ENCODE results near the gene MRPL52. TPM values are rescaled to one million over a fixed set of nuclear protein-coding genes. Genes with fewer than 3 reads are reported as not detected.

MRPL52 gene
- total and polyA plus RNA-seq, 2 donors (not counting 3 experiments of a cell fraction or from before 2014, with no cell fraction given) = 81.1 to 174 TPM

DNA sequence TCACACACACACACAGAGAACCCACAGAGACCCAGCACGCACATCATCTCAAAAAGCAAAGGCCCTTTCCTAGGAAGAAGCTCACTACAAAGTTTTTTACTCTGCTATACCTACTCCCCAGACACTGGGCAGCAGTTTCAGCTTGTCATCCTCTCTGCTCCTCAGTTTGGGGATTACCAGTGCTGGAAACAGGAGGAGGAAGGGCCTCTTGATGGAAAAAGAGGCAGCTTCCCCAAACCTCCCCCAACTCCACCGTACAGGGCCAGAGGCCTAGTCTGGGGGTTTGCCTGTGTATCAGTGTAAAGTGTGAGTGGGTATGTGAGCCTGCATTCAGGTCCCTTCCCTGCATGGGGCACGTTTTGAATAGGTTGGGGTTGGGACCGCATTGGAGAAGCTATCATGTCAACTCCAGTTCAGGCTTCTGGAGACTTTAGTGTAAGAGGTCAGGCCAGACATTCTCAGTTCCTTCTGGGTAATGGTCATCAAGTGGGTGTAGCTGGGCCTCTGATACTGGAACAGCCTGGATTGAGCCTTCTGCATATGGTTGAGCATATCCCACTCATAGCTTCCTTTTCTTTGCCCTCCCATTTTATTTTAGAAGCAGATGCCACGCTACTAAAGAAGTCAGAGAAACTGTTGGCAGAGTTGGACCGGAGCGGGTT lies 54.5 kb downstream of the MRPL52 start:
- no peak overlapping the region for H3K4me2 ChIP-seq (ENCODE audit: insufficient read depth, low read length)
- intact Hi-C loops (cut with micrococcal nuclease) = loop anchor here (1.0 kb wide), 1 partner anchor 12 kb away; no protein-coding TSS in a partner anchor
- POLR2A ChIA-PET = no interaction called here
- no peak overlapping the region for H3K27ac ChIP-seq (ENCODE audit: insufficient read depth, low read depth, low read length)
- H3K36me3 ChIP-seq (ENCODE audit: control insufficient read depth in 2 of 2, extremely low read depth in 1 of 2, insufficient read depth in 2 of 2, low read length in 2 of 2) = no peaks in the 10 kb centered on the region
- H3K9me3 ChIP-seq (replicated peaks; ENCODE audit: control insufficient read depth, insufficient read depth, low read length) = no peaks in the 10 kb centered on the region
- no peaks in the 10 kb centered on the region for H4K20me1 ChIP-seq (replicated peaks; ENCODE audit: control insufficient read depth, extremely low read depth, insufficient read depth, low read length)
- no peak for TF ChIP-seq POLR2A (IDR thresholded peaks at IDR 0.05; ENCODE audit: low read depth, low read length)
- no peak for TF ChIP-seq POLR2AphosphoS5 (IDR thresholded peaks at IDR 0.05; ENCODE audit: insufficient read depth, low read depth, low read length)
- TF ChIP-seq, protein P1, sequence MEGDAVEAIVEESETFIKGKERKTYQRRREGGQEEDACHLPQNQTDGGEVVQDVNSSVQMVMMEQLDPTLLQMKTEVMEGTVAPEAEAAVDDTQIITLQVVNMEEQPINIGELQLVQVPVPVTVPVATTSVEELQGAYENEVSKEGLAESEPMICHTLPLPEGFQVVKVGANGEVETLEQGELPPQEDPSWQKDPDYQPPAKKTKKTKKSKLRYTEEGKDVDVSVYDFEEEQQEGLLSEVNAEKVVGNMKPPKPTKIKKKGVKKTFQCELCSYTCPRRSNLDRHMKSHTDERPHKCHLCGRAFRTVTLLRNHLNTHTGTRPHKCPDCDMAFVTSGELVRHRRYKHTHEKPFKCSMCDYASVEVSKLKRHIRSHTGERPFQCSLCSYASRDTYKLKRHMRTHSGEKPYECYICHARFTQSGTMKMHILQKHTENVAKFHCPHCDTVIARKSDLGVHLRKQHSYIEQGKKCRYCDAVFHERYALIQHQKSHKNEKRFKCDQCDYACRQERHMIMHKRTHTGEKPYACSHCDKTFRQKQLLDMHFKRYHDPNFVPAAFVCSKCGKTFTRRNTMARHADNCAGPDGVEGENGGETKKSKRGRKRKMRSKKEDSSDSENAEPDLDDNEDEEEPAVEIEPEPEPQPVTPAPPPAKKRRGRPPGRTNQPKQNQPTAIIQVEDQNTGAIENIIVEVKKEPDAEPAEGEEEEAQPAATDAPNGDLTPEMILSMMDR (IDR thresholded peaks at IDR 0.05; ENCODE audit: extremely low read depth in 1 of 2, insufficient read depth in 1 of 2, low read depth in 1 of 2, low read length in 2 of 2) = no peak
- TF ChIP-seq FOS (IDR thresholded peaks at IDR 0.05; ENCODE audit: borderline replicate concordance, insufficient read depth, low read length) = no peak
- no peak for TF ChIP-seq JUN (IDR thresholded peaks at IDR 0.05; ENCODE audit: borderline replicate concordance, insufficient read depth, insufficient read length, low read depth)
- no peak for TF ChIP-seq MYC (IDR thresholded peaks at IDR 0.05; ENCODE audit: low read depth, low read length)
- TF ChIP-seq GATA2 (IDR thresholded peaks at IDR 0.05; ENCODE audit: insufficient read depth, insufficient read length, low read depth, low read length) = no peak
- CTCF ChIA-PET = interaction anchor here (0.7 to 11.4 kb wide), 6 partner anchors 12 to 325 kb away, joined by 3 to 80 read pairs (median 4); partner anchors contain the start of gene LRP10
- dilution Hi-C loops (cut with MboI; ENCODE audit: extremely low pct_ligation_motif_present, low sequenced_read_pairs) = no loop called here
- no peaks in the 10 kb centered on the region for H3K9me1 ChIP-seq (replicated peaks; ENCODE audit: control insufficient read depth, extremely low read depth, insufficient read depth, low read length)
- H2AFZ ChIP-seq (ENCODE audit: low read depth, low read length) = no peak overlapping the region
- BruUV-seq (replicated peaks) = no TSS peak
- H3K27me3 ChIP-seq (ENCODE audit: control insufficient read depth in 2 of 2, insufficient read depth in 2 of 2, low read length in 2 of 2) = no peaks in the 10 kb centered on the region
- no peak overlapping the region for H3K4me3 ChIP-seq (replicated peaks in 1 of 3; ENCODE audit: insufficient read depth in 1 of 3, low read depth in 1 of 3, low read length in 3 of 3)
- DNase-seq (ENCODE audit: low read depth, low spot score) (no peak), FAIRE-seq (no peak)
- H3K79me2 ChIP-seq (ENCODE audit: control insufficient read depth, insufficient read depth, low read length) = no peaks in the 10 kb centered on the region
- no peaks in the 10 kb centered on the region for H3K4me1 ChIP-seq (ENCODE audit: control insufficient read depth, extremely low read depth, insufficient read depth, low read length)
- H3K9ac ChIP-seq (replicated peaks; ENCODE audit: extremely low read depth, insufficient read depth, low read length) = no peak overlapping the region

Small RNA genes lying within 50 kb of the gene (small RNA-seq; reads per million reads assigned to genes)
- gene RF00019 (ENCODE audit: insufficient read depth, insufficient read length, low read depth, low replicate concordance) = not detected

Other genes with a start within 250 kb of the MRPL52 start
- gene DAD1, start 240.7 kb upstream of the MRPL52 start, total RNA-seq = 299 and 304 TPM in 2 replicates
- 1,220 and 1,227 TPM in 2 replicates for gene DAD1, start 240.7 kb upstream of the MRPL52 start, polyA plus RNA-seq
- gene ABHD4, start 231.6 kb upstream of the MRPL52 start, total RNA-seq = 22.4 and 34.8 TPM in 2 replicates
- 45.5 and 50.7 TPM in 2 replicates for gene ABHD4, start 231.6 kb upstream of the MRPL52 start, polyA plus RNA-seq
- gene OR6J1, start 185.5 kb upstream of the MRPL52 start, total RNA-seq = not detected in 2 replicates
- not detected in 2 replicates for gene OR6J1, start 185.5 kb upstream of the MRPL52 start, polyA plus RNA-seq
- gene OXA1L, start 63.2 kb upstream of the MRPL52 start, total RNA-seq = 200 and 212 TPM in 2 replicates
- 294 and 328 TPM in 2 replicates for gene OXA1L, start 63.2 kb upstream of the MRPL52 start, polyA plus RNA-seq
- gene SLC7A7, start 14.5 kb upstream of the MRPL52 start, total RNA-seq = 18.5 and 22.5 TPM in 2 replicates
- 94.0 and 103 TPM in 2 replicates for gene SLC7A7, start 14.5 kb upstream of the MRPL52 start, polyA plus RNA-seq
- 603 and 615 TPM in 2 replicates for gene MMP14, start 6.7 kb downstream of the MRPL52 start, total RNA-seq
- 501 and 506 TPM in 2 replicates for gene MMP14, start 6.7 kb downstream of the MRPL52 start, polyA plus RNA-seq
- gene LRP10, start 41.9 kb downstream of the MRPL52 start, total RNA-seq = 119 and 123 TPM in 2 replicates
- gene LRP10, start 41.9 kb downstream of the MRPL52 start, polyA plus RNA-seq = 157 and 192 TPM in 2 replicates
- gene REM2, start 53.3 kb downstream of the MRPL52 start, total RNA-seq = 0.33 TPM in 1 of 2 replicates, not detected in the other
- gene REM2, start 53.3 kb downstream of the MRPL52 start, polyA plus RNA-seq = 0.06 TPM in 1 of 2 replicates, not detected in the other
- 61.0 and 68.9 TPM in 2 replicates for gene RBM23, start 89.3 kb downstream of the MRPL52 start, total RNA-seq
- 67.7 and 73.3 TPM in 2 replicates for gene RBM23, start 89.3 kb downstream of the MRPL52 start, polyA plus RNA-seq
- 67.2 and 73.1 TPM in 2 replicates for gene PRMT5, start 99.5 kb downstream of the MRPL52 start, total RNA-seq
- 185 and 197 TPM in 2 replicates for gene PRMT5, start 99.5 kb downstream of the MRPL52 start, polyA plus RNA-seq
- 33.8 and 37.4 TPM in 2 replicates for gene HAUS4, start 127.2 kb downstream of the MRPL52 start, total RNA-seq
- 23.5 and 30.3 TPM in 2 replicates for gene HAUS4, start 127.2 kb downstream of the MRPL52 start, polyA plus RNA-seq
- 54.1 and 61.7 TPM in 2 replicates for gene AJUBA, start 152.7 kb downstream of the MRPL52 start, total RNA-seq
- gene AJUBA, start 152.7 kb downstream of the MRPL52 start, polyA plus RNA-seq = 50.0 and 50.7 TPM in 2 replicates
- gene C14orf93, start 180.3 kb downstream of the MRPL52 start, total RNA-seq = 5.4 and 7.1 TPM in 2 replicates
- gene C14orf93, start 180.3 kb downstream of the MRPL52 start, polyA plus RNA-seq = 9.2 and 10.0 TPM in 2 replicates
- gene PSMB5, start 205.0 kb downstream of the MRPL52 start, total RNA-seq = 214 and 236 TPM in 2 replicates
- gene PSMB5, start 205.0 kb downstream of the MRPL52 start, polyA plus RNA-seq = 459 and 464 TPM in 2 replicates
- gene PSMB11, start 212.3 kb downstream of the MRPL52 start, total RNA-seq = not detected in 2 replicates
- not detected in 2 replicates for gene PSMB11, start 212.3 kb downstream of the MRPL52 start, polyA plus RNA-seq
- 20.2 and 21.7 TPM in 2 replicates for gene CDH24, start 227.6 kb downstream of the MRPL52 start, total RNA-seq
- 52.9 and 63.1 TPM in 2 replicates for gene CDH24, start 227.6 kb downstream of the MRPL52 start, polyA plus RNA-seq